ENCODE measurements around the gene RAP1A. TPM values are rescaled to one million over a fixed set of nuclear protein-coding genes. Genes with fewer than 3 reads are reported as not detected.

Gene RAP1A
- total RNA-seq, 4 donors from 2014 or later: 61.4 to 167 (median 95.0) TPM

- TF ChIP-seq, protein P1, sequence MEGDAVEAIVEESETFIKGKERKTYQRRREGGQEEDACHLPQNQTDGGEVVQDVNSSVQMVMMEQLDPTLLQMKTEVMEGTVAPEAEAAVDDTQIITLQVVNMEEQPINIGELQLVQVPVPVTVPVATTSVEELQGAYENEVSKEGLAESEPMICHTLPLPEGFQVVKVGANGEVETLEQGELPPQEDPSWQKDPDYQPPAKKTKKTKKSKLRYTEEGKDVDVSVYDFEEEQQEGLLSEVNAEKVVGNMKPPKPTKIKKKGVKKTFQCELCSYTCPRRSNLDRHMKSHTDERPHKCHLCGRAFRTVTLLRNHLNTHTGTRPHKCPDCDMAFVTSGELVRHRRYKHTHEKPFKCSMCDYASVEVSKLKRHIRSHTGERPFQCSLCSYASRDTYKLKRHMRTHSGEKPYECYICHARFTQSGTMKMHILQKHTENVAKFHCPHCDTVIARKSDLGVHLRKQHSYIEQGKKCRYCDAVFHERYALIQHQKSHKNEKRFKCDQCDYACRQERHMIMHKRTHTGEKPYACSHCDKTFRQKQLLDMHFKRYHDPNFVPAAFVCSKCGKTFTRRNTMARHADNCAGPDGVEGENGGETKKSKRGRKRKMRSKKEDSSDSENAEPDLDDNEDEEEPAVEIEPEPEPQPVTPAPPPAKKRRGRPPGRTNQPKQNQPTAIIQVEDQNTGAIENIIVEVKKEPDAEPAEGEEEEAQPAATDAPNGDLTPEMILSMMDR (IDR thresholded peaks at IDR 0.05; ENCODE audit: low read depth): no peak
These were observed 38.4 kb upstream of the RAP1A start for GRCh38 chr1:111581166-111581565.

GRCh38 chr1:111582016-111582415 lies 37.6 kb upstream of the RAP1A start:
- TF ChIP-seq, protein P1 (IDR thresholded peaks at IDR 0.05; ENCODE audit: low read depth): no peak

- TF ChIP-seq, protein P1 (IDR thresholded peaks at IDR 0.05; ENCODE audit: low read depth): no peak
These were observed 36.7 kb upstream of the RAP1A start for GRCh38 chr1:111582644-111583618.

- TF ChIP-seq, protein P1 (IDR thresholded peaks at IDR 0.05; ENCODE audit: low read depth): no peak
These were observed 34.0 kb upstream of the RAP1A start for GRCh38 chr1:111585447-111586086.

- TF ChIP-seq, protein P1 (IDR thresholded peaks at IDR 0.05; ENCODE audit: low read depth): no peak
These were observed 33.5 kb upstream of the RAP1A start for GRCh38 chr1:111586112-111586511.

DNA sequence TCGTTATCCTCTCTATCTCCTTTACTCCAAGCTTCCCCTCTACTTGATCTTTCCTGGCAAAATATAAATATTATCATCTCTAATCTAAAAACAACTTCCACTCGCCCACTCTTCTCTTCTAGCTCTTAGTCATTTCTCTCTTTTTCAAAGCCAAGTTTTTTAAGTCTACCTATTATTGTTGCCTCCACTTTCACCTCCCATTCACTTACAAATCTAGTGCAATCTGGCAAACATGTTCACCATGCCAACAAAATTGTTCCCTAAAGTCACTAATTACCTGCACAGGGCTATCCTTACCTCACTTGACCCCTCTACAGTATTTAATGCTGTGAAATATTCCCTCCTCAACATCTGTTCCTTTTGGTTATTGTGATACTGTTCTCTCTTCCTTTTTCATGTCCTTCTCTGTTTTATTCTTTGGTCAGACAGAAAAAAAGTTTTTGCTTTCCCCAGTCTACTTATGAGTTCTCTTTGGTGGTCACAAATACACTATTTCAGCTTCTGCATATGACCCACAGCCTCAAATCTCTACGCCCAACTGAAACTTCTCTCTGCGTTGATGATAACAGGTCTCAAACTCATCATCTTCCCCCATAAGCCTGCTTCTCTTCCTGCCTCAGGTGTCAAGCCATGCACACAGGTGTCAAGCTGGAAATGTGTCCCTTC lies 31.9 kb upstream of the RAP1A start:
- TF ChIP-seq, protein P1 (IDR thresholded peaks at IDR 0.05; ENCODE audit: low read depth): no peak

DNA sequence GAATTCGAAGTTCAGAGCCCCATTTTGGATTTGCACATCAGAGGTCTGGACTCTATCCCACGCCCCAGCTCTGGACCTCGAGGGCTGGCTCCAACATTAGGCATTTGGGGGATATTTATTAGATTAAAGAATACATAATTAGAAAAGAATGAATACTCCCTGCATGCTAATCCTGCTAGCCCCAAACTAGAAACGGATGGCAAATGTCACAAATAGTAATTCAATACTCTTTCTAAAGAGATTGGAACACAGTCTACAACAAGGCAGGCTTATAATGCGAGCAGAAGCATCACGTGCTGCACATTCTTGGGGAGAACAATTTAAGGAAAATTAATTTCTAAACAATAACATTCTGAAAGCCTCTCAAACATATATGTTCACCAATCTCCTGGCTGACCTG lies 27.7 kb upstream of the RAP1A start:
- TF ChIP-seq, protein P1 (IDR thresholded peaks at IDR 0.05; ENCODE audit: low read depth): no peak
